SKM-1 (cell line): ENCODE results near the gene PLD1.
"Not testable (repeated sequence)": the region's sequence is repeated elsewhere in the genome, so short reads cannot be mapped to it uniquely, and the experiment has no call there.

Experiments used
- DNase-seq: peaks from one replicate; lab custom pipeline; 2025; ENCODE audit not compliant: unreplicated experiment; lab: John Stamatoyannopoulos, UW

PLD1 gene

DNA sequence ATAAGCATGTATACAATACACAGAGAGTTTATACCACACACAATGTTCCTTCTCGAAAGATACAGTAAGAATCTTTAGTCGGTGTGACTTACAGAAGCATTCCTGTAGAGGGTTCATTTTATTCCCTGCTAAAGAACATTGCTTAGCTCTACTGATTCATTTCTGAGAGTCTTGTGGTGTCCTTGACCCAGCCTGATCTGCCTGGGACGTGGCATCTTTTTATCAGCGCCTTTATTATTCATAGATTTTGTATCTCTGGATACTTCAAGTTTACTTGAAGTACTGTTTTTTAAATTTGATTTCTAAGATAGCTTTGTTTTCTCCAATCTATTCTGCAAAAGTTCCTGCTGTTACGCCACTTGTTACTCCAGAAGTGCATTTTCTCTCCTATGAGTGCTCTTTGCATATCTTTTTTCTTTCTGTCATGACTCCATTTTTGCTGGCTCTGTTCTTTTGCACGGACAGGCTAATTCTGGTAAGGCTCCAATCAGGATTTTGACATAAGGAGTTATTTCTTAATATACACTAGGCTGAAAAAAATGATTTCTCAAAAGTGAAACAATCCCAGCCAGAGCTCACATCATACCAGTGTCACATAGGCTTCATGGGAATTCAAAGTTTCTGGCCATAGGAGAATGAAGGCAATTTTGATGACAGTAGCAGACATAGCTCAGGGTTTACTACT, 235.6 kb downstream of the PLD1 start:
- DNase-seq: no peak

DNA sequence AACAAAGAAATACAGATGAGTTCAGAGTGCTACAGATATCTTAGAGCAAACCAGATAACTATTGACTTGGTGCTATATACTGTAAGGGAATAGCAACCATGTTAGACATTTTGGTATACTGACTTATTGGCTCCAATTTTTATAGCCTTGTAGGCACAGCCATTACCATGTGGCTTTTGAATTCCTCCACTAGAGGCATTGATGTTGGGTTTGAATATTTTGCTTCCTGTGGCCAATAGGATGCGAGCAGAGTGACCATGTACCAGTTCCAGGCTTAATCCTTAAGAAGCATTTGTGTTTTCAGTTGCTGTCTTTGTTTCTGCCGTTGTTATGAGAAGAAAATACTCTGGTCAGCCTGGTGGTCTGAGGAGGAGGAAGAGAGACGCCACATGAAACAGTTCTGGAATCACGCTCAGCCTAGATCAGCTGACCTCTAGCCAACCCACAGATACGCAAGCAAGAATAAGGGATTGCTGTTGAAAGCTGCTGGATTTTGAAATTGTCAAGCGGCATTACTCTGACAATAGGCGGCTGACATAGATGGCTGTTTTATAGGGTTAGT, 240.6 kb downstream of the PLD1 start:
- DNase-seq: no peak

DNA sequence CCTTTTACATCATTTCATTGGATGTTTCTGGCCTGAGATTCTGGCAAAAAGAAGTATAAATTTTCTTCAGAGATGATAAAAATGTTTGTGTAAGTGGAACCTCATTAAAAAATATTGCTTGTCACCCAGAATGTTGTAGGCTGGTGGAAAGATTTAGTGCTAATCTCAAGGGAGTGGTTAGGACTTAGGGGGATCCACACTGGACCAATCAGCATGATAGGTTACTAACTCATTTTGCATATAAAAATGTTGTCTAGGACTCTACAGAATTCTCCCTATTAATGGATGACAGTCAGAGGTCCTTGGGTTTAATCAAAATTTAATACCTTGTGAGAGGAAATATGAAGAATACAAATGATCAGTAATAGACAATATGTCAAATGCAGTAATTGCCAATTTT, 241.5 kb downstream of the PLD1 start:
- DNase-seq: no peak

DNA sequence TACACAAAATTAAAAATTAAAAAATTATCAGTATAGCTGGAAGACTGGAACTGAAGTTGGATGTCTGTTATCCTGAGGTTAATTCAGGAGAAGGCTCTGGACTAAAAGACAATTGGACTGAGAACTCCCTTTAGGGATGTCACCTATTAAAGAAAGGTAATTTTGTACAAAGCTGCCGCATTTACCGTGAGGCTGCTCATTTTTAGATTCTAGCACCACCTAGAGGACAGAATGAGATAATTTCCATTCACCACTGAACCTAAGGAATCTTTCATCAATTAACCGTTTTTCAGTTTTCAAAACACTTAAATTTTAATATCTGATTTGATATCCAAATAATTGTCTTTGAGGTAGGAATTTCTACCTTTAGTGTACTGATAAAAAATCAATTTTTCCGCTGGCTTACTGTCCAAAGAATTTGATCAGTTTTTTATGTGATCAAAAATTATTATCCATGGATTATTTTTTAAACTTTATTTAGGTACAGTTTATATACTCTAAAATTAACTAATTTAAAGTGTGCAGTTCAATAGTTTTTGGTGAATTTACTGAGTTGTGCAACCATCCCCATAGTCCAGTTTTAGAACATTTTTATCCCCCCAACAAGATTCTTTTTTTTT, 243.4 kb downstream of the PLD1 start:
- DNase-seq: peak; percentile 17

DNA sequence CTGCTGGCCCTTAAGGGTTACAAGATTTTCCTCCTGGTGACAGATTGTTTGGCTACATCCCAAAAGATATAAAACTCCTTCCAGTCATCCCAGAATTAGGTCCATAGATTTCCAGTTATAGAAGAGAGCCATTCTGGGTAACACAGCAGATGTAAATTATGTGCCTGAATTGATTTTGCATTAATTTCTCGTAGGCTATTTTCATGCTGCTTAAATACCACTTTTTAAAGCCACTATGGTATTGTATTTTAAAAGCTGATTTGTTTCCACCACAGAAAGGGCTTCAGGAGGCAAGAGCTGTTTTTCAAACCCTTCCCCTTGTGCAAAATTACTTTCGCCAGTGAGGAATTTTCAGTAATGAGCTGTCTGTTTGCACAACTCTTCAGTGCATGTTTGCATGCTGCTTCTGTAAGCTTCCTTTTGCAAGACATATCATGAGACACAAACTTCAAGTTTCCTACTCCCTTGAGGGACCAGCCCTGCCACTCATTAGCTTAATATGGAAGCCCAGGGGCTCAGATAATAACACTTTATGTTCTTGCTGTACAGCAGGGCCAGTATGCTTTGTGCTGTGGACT, 244.7 kb downstream of the PLD1 start:
- DNase-seq: no peak

DNA sequence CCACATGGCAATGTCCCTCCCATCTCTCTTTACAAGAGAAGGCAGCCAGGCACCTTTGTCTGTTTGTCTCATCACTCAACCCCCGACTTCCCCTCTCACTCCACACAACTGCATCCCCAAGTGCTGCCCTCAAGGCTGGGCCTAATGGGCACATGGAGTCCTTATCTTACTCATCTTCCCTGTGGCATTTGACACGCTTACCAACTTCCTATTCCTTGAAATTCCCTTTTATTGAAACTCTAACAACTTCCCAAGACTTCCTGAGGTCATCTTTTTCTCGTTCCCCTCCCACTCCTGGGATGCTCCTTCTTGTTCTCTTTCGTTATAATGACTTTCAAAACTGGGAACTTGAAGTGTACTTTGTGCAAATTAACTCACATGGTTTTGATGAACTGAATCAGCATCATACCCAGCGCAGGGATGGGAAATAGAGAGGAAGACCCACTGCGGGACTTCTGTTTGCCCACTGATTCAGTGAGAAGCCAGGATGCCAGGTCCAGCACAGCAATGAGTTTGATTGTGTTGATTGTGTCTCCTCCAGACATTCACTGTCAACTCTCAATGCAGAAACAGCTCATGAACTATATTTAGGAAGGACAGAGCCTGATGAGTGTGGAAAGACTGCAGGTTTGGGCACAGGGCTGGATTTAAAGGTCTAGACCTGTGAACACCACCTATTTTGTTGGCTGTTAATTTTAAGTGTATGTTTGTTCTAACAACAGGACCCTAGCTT, 245.4 kb downstream of the PLD1 start:
- no peak for DNase-seq

DNA sequence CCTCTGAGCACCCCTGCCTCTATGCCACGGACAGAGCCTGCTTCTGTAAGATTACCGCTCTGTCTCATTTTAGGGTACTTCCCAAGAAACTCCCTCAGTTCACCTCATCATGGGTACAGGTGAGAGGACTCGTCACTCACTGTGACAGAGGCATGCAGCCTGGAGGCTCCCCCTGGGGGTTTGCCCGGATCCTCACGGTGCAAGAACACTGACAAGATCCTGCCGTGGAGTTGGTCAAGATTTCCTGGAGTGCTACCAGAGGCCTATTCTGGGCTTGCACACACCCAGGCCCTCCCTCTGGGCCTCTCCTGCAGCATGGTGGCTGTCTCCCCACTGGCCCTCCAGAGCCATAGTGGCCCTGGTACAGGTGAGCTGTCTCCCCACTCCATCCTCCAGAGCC, 247.0 kb downstream of the PLD1 start:
- DNase-seq: no peak

DNA sequence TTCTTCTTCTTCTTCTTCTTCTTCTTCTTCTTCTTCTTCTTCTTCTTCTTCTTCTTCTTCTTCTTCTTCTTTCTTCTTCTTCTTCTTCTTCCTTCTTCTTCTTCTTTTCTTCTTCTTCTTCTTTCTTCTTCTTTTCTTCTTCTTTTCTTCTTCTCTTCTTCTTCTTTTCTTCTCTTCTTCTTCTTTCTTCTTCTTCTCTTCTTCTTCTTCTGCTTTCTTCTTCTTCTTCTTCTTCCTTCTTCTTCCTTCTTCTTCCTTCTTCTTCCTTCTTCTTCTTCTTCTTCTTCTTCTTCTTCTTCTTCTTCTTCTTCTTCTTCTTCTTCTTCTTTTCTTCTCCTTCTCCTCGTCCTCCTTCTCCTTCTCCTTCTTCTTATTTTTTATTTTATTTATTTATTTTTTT, 247.8 kb downstream of the PLD1 start:
- not testable (repeated sequence) for DNase-seq

DNA sequence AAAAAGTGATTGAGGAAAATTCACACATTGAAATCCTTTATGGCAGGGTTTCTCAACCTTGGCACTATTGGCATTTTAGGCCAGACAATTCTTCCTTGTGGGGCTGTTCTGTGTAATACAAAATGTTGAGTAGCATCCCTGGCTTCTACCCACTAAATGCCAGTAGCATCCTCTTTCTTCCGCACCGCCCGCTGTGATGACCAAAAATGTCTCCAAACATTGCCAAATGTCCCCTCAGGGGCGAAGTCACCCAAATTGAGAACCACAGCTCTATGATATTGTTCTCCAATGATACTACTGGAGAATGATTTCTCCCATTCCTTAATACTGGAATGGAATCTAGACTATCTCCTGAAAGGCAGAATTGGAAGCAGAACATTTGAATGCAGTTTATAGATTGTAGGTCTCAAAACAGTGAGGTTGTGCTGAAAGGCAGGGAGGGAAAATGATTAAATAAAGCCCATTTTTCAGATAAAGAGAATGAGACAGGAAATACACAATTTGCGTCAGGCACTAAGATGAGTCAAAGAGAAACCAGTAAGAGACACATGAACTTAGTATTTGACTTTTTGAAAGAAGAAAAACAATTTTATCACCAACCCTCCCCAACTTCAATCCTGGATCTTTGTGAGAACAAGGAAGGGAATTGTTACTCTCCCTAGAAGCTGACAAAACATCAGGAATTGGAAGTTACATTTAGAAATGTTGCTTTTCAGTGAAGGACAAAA, 248.5 kb downstream of the PLD1 start:
- no peak for DNase-seq

DNA sequence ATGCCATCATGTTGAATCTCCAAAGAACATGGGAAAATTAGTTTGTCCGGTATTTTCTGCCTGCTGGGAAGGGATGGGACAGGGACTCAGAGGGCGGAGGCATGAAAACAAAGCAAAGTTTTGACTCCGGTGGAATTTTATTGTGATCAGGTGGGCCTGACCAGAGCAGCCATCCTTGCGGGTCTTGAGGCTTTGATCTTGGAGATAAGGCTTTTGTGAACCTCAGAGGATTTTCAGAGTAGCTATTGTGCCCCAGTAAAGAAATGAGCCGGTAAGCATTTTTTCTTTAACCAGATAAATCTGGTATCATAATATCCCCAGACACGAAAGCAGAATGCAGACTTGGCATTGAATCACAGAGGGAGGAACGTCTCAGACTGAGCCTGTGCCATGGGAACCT, 250.7 kb downstream of the PLD1 start:
- no peak for DNase-seq

DNA sequence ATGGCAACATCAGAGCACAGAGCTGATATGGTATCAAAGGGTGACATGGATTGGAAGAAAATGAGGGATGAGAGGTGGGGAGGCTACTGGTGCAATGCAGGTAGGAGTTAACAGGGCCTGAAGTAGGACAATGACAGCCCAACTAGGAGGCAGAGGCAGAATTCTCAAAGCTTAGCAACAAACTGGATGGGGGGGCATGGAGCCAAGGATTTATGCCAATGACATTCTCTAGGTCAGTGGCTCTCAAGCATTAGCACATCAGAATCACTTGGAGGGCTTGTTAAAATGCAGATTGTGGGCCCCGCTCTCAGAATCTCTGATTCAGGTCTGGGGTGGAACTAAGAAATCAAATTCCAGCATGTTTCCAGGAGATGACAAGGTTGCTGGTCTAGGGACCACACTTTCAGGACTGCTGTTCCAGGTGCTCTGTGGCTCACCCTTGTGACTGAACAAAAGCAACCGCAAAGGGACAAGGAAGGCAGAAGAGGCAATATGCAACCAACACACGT, 252.0 kb downstream of the PLD1 start:
- DNase-seq: no peak

DNA sequence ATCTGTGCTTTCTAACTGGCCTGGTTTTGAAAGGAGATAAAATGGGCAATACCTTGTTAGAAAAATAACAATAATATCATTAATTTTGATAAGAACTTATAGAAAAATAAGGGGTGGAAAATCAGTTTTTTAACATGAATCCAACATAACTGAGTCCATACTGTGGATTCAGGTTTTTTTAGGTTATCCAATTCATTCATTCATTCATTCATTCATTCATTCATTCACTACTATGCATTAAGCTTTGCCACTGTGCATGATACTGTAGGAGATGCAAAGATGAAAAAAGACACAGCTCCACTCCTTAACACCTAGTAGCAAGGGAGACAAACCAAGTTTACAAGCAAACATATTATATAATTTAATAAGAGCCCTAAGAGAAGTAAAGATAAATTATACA, 253.1 kb downstream of the PLD1 start:
- DNase-seq: no peak

DNA sequence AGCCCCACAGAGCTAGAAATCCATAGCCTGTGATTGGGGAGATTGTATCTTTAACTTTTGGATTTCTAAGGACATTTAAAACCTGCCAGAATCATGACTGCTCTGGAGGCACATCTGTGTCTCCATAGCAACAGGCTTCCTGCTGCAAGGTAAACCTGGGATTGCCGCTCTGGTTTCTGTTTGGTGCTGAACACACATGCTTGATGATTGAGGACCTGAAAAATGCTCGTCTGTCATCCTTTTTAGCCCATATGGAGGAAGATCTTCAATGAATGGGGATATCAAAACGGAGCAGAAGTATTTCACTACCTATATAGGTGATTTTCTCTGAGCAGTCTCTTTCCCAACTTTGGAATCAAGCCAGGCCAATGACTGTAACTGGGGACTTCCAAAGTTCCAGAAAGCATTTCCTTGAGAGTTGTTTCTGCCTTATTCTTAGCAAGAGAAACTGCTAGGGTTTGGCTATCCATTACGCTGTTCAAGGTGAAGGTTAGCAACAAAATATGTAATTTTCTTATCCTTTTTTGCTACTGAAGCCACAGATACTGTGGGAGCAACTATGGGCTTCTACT, 253.6 kb downstream of the PLD1 start:
- DNase-seq: no peak

DNA sequence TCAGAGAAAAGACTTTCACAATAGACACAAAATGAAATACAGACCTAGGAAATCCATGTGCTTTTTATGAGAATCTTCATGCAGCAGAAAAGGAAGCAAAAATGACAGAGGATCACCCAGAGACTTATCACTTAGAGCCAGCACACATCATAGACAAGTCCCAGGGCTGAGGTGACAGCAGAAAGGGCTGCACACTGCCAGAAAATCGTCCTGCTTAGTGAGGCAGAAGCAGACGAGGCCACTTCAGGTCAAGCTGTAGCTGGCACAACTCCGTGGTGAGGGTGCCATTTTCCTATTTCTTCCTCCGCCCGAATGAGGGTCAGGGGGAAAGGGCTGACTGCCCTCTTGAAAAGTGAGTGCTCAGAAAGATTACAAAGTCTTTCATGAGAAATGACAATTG, 254.1 kb downstream of the PLD1 start:
- no peak for DNase-seq

DNA sequence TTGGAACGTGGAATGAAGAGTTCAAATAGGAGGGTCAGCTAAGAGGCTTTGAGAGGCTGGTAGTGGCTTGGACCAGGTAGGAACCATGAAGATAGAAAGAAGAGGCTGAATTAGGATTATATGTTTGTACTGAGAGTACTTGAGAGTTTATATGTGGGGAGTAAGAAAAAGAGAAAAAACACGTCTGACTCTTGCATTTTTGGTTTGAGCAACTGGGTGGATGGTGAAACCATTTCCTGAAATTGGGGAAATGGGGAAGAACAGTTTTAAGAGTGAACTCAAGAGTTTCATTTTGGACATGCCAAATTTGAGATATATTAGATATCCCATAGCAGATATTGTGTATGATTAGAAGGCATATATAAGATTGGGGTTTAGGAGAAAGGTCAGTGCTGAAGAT, 257.2 kb downstream of the PLD1 start:
- peak; percentile 68 for DNase-seq

DNA sequence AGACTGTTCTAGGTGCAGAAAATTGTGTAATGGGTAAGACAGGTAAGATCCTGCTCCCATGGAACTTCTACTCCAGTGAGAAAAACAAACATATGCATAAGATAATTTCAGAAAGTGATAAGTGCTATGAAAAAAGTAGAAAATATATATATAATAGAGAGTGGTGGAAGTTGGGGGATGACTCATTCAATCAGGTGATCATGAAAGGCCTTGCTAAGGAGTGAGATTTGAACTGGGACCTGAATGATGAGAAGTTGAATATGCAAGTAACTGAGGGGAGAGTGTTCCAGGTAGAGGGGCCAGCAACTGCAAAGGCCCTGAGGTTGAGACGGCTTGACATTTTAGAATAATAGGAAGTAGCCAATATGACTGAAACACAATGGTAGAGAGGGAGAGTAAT, 257.8 kb downstream of the PLD1 start:
- no peak for DNase-seq

DNA sequence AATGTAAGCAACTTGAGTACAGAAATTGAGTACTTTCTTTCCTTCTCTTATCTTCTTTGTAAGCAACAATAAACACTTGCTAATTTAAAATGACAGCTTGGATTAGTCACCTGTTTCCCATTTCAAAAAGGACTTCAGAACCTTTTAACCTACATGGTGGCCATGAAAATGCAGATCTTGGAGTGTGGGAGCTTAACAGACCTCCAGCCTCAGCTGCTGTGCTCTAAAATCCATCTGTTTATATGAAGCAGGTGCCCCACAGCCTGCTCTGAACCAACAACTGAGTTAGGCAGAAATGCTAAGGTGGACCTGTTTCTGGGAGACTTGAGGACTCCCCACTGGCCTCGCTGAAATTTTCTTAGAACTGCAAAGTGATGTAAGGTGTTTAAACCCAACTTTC, 259.0 kb downstream of the PLD1 start:
- DNase-seq: no peak
